H1 (cell line): Measurements from ENCODE around the gene NAGLU. TPM values are rescaled to one million over a fixed set of nuclear protein-coding genes. Genes with fewer than 3 reads are reported as not detected.

Experiments used
- BCL11A ChIP-seq, 2 experiments: IDR thresholded peaks; one replicate each; pipeline ENCODE4 v1.6.1; 2011; ENCODE audit warnings: low read depth in 2 of 2, low read length in 2 of 2, mild to moderate bottlenecking in 2 of 2
- BRCA1 ChIP-seq: IDR thresholded peaks from 2 replicates; pipeline ENCODE4 v1.6.1; 2012; ENCODE audit warnings: low read depth, low read length, improper control_type of control experiment
- CBX8 ChIP-seq: fragments of 300-800, 300-1000 bp; sonication (generic); IDR thresholded peaks from 2 replicates; pipeline ENCODE4 v1.7.1; 2016; ENCODE audit warnings: low read depth, low read length, borderline replicate concordance
- CREB1 ChIP-seq: IDR thresholded peaks from 2 replicates; pipeline ENCODE4 v1.6.1; 2012; ENCODE audit warnings: inconsistent platforms
- CTBP2 ChIP-seq: IDR thresholded peaks from 2 replicates; pipeline ENCODE4 v1.7.0; 2011; ENCODE audit warnings: borderline replicate concordance, mild to moderate bottlenecking, moderate library complexity, mixed read lengths, low read length; ENCODE audit not compliant: insufficient read depth, insufficient read length
- EGR1 ChIP-seq: IDR thresholded peaks from 2 replicates; pipeline ENCODE4 v1.6.1; 2011; ENCODE audit warnings: low read depth, low read length, borderline replicate concordance
- EZH2 ChIP-seq: fragments of 200-600 bp; sonication (generic); IDR thresholded peaks from 2 replicates; pipeline ENCODE4 v1.7.1; 2012; ENCODE audit warnings: low read depth, mild to moderate bottlenecking, moderate library complexity, low read length, inconsistent platforms; ENCODE audit not compliant: severe bottlenecking
- HDAC2 ChIP-seq, 2 experiments: fragments of 300-600 bp in 1 of 2; sonication (generic) in 1 of 2; IDR thresholded peaks; 2 replicates each; pipeline ENCODE4 v1.6.1; 2011 to 2012; ENCODE audit warnings: low read depth in 2 of 2, low read length in 2 of 2, mild to moderate bottlenecking in 2 of 2, moderate library complexity in 2 of 2, borderline replicate concordance in 1 of 2, inconsistent platforms in 1 of 2
- NANOG ChIP-seq: IDR thresholded peaks from 2 replicates; pipeline ENCODE4 v1.6.1; 2011; ENCODE audit warnings: low read length, low read depth, mild to moderate bottlenecking, inconsistent platforms; ENCODE audit not compliant: insufficient read depth, poor library complexity, severe bottlenecking
- PHF8 ChIP-seq: fragments of 200-600 bp; sonication (generic); conservative IDR thresholded peaks from 2 replicates; pipeline ENCODE4 v1.7.1; 2012; ENCODE audit warnings: low read depth, mild to moderate bottlenecking, inconsistent platforms, low read length, moderate library complexity
- POU5F1 ChIP-seq: IDR thresholded peaks from 2 replicates; pipeline ENCODE4 v1.6.1; 2011; ENCODE audit warnings: low read depth, mild to moderate bottlenecking, low read length, moderate library complexity
- RFX5 ChIP-seq: IDR thresholded peaks from 2 replicates; pipeline ENCODE4 v1.6.1; 2011; ENCODE audit warnings: low read depth, low read length, improper control_type of control experiment, borderline replicate concordance
- SP2 ChIP-seq: IDR thresholded peaks from 2 replicates; pipeline ENCODE4 v1.6.1; 2012; ENCODE audit warnings: mild to moderate bottlenecking, low read length, inconsistent platforms
- polyA plus RNA-seq, 7 experiments: library from polyadenylated mRNA; depleted of rRNA in 3 of 7; stranded (reverse) in 5 of 7; unstranded in 2 of 7; fragments of >200 nt in 5 of 7; fragments of 200-250 nt in 2 of 7; gene quantifications; 1 replicate in 5 of 7; 2 replicates in 1 of 7; 4 replicates in 1 of 7; pipeline versions ENCODE4 v1.2.1 to v1.2.3, GENCODE V29; 2011 to 2013; ENCODE audit warnings: missing spikeins in 2 of 7, mixed read lengths in 2 of 7
- total RNA-seq: library from RNA; stranded (reverse); fragmentation: NEBNext Ultra II Directional; extraction: Animal tissue kit (Norgen Biotek cat#: 25700); gene quantifications from 2 replicates; pipeline ENCODE4 v1.2.1, GENCODE V29; 2021
- TF ChIP-seq, protein P1 (sequence below): IDR thresholded peaks from 2 replicates; pipeline ENCODE4 v1.6.1; 2012; ENCODE audit warnings: inconsistent platforms

The NAGLU gene
- total and polyA plus RNA-seq, 2 of the 8 experiments (the other 6 are each of a cell fraction or from before 2014, with no cell fraction given) = 21.3 to 21.6 TPM

DNA sequence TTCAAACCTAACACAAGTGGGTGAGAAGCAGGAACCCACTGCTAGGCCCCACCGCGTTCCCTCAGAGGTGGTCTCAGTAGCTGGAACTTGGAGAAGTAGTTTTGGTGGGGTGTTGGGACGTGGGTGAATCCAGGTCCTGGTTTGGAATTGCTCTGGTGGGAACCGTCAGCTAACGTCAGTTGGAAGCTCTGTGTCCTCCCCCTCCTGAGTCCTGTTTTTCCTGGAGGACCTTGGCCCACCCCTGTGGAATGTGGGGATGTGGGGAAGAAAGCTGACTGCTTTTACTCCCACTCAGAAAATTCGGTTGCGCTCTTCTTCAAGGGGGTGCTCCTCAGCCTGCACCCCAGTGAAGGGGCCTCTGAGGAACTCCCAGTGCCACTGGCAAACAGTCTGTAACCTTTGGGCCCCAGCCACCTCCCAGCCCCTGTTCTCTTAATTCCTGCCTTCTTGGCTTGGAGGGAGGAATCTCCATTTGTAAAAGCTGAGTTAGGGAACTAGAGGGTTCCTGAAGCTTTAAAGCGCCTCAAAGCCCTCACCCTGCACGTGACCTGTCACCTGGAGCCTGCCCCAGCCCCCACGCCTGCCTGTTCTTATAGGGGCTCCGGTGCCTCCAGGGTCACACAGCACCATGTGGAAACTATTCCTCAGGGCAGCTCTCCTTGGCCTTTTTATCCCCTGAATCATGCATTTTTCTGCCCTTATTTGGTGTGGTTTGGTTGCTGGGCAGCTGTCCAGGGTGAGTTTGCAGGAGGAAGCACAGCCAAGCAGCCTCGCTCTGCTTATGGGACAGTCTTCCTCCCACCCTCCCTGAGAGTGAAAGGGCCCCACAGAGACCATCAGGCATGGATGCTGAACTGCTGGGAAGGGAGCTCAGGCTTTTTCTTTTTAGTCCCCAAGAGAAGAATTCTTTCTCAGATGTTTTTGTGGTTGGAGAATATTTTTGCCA is 16.2 kb upstream of the NAGLU start (continued):
- no peak for TF ChIP-seq CTBP2
- no peak for TF ChIP-seq EGR1
- TF ChIP-seq SP2 = no peak
- TF ChIP-seq PHF8 = no peak
- no peak for TF ChIP-seq BCL11A (IDR thresholded peaks at IDR 0.05; ENCODE audit: low read depth in 2 of 2, low read length in 2 of 2)
- no peak for TF ChIP-seq EZH2
- TF ChIP-seq, protein P1, sequence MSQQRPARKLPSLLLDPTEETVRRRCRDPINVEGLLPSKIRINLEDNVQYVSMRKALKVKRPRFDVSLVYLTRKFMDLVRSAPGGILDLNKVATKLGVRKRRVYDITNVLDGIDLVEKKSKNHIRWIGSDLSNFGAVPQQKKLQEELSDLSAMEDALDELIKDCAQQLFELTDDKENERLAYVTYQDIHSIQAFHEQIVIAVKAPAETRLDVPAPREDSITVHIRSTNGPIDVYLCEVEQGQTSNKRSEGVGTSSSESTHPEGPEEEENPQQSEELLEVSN = peak; percentile 31; the same call in 1 of the 2 replicates
- TF ChIP-seq CREB1 = no peak
- TF ChIP-seq HDAC2 (IDR thresholded peaks at IDR 0.05; ENCODE audit: borderline replicate concordance in 1 of 2, low read depth in 2 of 2, low read length in 2 of 2) = no peak
- TF ChIP-seq NANOG = no peak
- no peak for TF ChIP-seq RFX5
- TF ChIP-seq BRCA1 = no peak
- no peak for TF ChIP-seq POU5F1
- TF ChIP-seq CBX8 = no peak
